DND-41 (cell line): ENCODE results near the gene CCDC68.

Experiments
- CTCF ChIP-seq: IDR thresholded peaks from 2 replicates; pipeline ENCODE4 v1.5.1; 2012; ENCODE audit warnings: borderline replicate concordance, low read length, moderate library complexity, mild to moderate bottlenecking; ENCODE audit not compliant: poor library complexity, severe bottlenecking; ENCODE audit errors: extremely low read depth
- EZH2 ChIP-seq: IDR thresholded peaks from 3 replicates; pipeline ENCODE4 v1.6.1; 2012; ENCODE audit warnings: borderline replicate concordance, low read depth, mild to moderate bottlenecking, moderate library complexity, low read length, inconsistent platforms; ENCODE audit not compliant: severe bottlenecking

- TF ChIP-seq CTCF (no peak), EZH2 (no peak)
Measured at GRCh38 chr18:54888378-54888777, 70.9 kb downstream of the CCDC68 start.
